Thyroid gland (tissue), 4 donors: ENCODE data around the gene NPRL2. TPM values are rescaled to one million over a fixed set of nuclear protein-coding genes. Genes with fewer than 3 reads are reported as not detected.
A peak's percentile ranks its signal among the peaks of the same experiment; 100 is the strongest.

Experiments used
- DNase-seq, 2 donors: peaks; one replicate each; pipeline ENCODE4 v3.0.0-alpha.2; 2019
- H3K27ac ChIP-seq, 3 donors: fragments of 200-600 bp; sonication (generic); 1 replicate in 2 of 3; 2 replicates in 1 of 3; pipeline ENCODE4 v1.5.1; 2016 to 2019; ENCODE audit warnings: mild to moderate bottlenecking in 1 of 3, moderate library complexity in 1 of 3
- H3K27me3 ChIP-seq: fragments of 200-600 bp; sonication (generic); one replicate; pipeline ENCODE4 v1.5.1; 2019
- H3K36me3 ChIP-seq, 2 donors: fragments of 200-600 bp; sonication (generic); one replicate each; pipeline ENCODE4 v1.5.1; 2016 to 2019
- H3K4me1 ChIP-seq, 2 donors: fragments of 200-600 bp; sonication (generic); one replicate each; pipeline ENCODE4 v1.5.1; 2017 to 2019
- H3K4me3 ChIP-seq, 3 donors: fragments of 200-600 bp; sonication (generic); replicated peaks in 1 of 3; 1 replicate in 2 of 3; 2 replicates in 1 of 3; pipeline ENCODE4 v1.5.1; 2016; ENCODE audit warnings: mild to moderate bottlenecking in 1 of 3
- H3K9me3 ChIP-seq: fragments of 200-600 bp; sonication (generic); one replicate; pipeline ENCODE4 v1.5.1; 2017
- POLR2A ChIP-seq, 2 donors: fragments of 450-650 bp; IDR thresholded peaks; one replicate each; pipeline ENCODE4 v1.6.1; 2017; ENCODE audit warnings: antibody characterized with exemption in 2 of 2, mild to moderate bottlenecking in 2 of 2, moderate library complexity in 1 of 2
- WGBS, 2 donors: methylation state at CpG; one replicate each; pipeline ENCODE4 v1.1.5; 2017; 5-methylcytosine and 5-hydroxymethylcytosine counted together
- intact Hi-C: fragments of 100-400 bp; cut with DNase I; formaldehyde crosslinking; loops from one replicate; pipeline ENCODE4 v1.15.1; 2023
- total RNA-seq, 4 donors: library from RNA; depleted of rRNA; stranded (reverse); fragments of >200 nt; gene quantifications; one replicate each; pipeline ENCODE4 v1.2.3, GENCODE V29; 2016
- TF ChIP-seq, protein P1 (sequence below), 6 experiments: fragments of 200-600 bp in 3 of 6; fragments of 450-650 bp in 3 of 6; sonication (generic) in 3 of 6; IDR thresholded peaks; one replicate each; pipeline ENCODE4 v1.5.1; 2016 to 2019; ENCODE audit warnings: antibody characterized with exemption in 6 of 6, mild to moderate bottlenecking in 2 of 6, inconsistent platforms in 1 of 6, moderate library complexity in 1 of 6

The NPRL2 gene
- total RNA-seq, 4 donors from 2014 or later: 13.4 to 30.6 (median 24.7) TPM

DNA sequence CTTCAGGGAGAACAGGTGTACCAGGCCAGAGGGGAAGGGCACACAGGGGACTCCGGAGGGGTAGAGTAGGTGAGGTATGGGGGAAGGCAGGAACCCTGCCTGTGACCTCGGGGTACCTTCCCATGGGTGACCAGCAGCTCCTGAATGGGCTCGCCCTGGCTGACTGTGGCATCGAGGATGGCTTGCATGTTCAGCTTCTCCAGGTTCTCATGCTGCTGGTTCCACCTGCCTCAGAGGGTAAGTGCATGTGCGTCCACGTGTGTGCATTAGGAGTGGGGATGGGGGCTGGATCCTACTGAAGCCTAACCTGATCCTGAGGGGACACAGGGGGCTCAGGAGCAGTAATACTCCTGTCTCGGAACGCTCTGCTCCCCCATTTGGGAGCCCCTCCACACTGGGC lies 5.6 kb downstream of the NPRL2 start:
- H3K27ac ChIP-seq: no peak overlapping the region
- no peaks in the 10 kb centered on the region for H3K27me3 ChIP-seq
- H3K36me3 ChIP-seq: no peaks in the 10 kb centered on the region
- intact Hi-C loops: no loop called here
- WGBS, 2 donors: 67 to 68% methylated on average over 4 to 8 of the region's 8 CpGs
- TF ChIP-seq POLR2A (IDR thresholded peaks at IDR 0.05): no peak
- TF ChIP-seq, protein P1, sequence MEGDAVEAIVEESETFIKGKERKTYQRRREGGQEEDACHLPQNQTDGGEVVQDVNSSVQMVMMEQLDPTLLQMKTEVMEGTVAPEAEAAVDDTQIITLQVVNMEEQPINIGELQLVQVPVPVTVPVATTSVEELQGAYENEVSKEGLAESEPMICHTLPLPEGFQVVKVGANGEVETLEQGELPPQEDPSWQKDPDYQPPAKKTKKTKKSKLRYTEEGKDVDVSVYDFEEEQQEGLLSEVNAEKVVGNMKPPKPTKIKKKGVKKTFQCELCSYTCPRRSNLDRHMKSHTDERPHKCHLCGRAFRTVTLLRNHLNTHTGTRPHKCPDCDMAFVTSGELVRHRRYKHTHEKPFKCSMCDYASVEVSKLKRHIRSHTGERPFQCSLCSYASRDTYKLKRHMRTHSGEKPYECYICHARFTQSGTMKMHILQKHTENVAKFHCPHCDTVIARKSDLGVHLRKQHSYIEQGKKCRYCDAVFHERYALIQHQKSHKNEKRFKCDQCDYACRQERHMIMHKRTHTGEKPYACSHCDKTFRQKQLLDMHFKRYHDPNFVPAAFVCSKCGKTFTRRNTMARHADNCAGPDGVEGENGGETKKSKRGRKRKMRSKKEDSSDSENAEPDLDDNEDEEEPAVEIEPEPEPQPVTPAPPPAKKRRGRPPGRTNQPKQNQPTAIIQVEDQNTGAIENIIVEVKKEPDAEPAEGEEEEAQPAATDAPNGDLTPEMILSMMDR (IDR thresholded peaks at IDR 0.05): no peak
- H3K9me3 ChIP-seq: no peaks in the 10 kb centered on the region
- H3K4me3 ChIP-seq: peak overlapping the region in 1 of 3 donors; percentile 21
- H3K4me1 ChIP-seq: peaks cover 17 to 30% of the 10 kb centered on the region in 2 donors
- DNase-seq: no peak

DNA sequence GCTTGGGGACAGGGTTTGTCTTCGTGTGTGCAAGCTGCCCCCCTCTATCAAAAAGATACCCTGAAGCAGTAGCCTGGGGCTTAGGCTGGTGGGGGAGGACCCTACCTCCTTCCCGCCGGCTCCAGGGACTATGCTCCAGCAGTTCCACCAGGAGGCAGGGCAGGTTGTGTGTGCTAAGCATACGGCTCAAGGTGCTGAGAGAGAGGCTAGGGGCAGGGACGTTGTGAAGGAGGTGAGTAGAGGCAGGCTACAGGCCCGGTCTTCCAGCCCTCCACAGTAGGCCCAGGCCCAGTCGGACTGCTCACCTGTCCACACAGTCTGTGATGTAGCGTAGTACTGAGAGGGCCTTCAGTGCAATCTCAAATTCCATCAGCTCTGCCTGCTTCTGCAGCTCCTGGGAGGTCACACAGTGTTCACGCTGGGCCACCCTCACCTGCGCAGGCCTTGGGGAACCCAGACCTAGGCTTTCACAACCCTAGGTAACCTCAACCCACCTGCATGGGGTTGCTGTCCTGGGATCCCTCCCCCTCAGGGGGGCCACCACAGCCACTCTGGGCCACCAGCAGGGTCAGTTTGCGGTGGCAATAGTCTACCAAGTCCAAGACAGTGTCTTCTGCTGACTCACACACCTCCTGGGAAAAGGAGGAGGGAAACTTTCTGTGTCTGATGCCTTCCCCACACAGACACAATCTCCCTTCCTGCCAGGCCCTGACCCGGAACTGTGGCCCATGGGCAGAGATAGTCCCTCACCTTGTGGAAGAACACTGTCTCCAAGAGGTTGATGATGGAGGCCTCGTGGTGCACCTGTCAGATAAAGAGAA lies 7.6 kb downstream of the NPRL2 start:
- Histone ChIP-seq H3K4me3 (no peak overlapping the region), H3K9me3 (no peaks in the 10 kb centered on the region), H3K27me3 (no peaks in the 10 kb centered on the region), H3K4me1 (peaks cover 12 to 31% of the 10 kb centered on the region in 2 donors), H3K36me3 (no peaks in the 10 kb centered on the region), H3K27ac (no peak overlapping the region)
- TF ChIP-seq, protein P1 (IDR thresholded peaks at IDR 0.05): no peak
- TF ChIP-seq POLR2A (IDR thresholded peaks at IDR 0.05): no peak
- DNase-seq: no peak
- intact Hi-C loops: no loop called here
- 71 to 94% methylated on average over 9 of the region's 13 CpGs for WGBS, 2 donors

DNA sequence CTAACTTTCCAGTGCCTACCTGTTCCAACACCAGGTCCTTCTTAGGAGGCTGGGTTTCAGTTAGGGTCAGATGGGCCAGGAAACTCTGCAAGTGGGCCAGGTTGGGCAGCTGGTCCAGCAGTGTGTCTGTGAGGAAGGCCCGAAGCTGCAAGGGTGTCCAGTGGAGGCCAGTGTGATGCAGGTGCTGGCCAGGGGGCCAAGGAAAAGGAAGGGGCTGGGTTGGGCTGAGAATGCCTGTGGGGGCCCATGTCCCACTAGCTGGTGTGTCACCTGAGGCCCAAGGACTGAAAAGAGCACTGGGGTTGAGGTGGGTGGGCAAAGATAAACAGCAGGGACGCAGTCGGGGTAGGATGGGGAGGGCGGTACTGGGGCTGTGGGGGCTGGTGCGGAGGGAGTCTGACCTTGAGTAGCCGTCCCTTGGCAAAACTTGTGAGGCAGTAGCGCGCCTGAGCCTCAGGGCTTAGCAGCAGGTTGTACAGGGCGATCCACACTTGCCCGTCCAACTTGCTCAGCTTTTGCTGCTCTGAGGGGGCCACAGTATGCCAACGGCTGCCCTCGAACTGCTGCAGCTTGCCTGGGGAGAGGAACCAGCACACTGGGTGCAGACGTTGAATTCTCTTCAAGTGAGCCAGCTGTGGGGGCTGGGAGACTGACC lies 8.5 kb downstream of the NPRL2 start:
- DNase-seq: no peak
- Histone ChIP-seq H3K36me3 (no peaks in the 10 kb centered on the region), H3K4me3 (no peak overlapping the region), H3K9me3 (no peaks in the 10 kb centered on the region), H3K27me3 (no peaks in the 10 kb centered on the region), H3K4me1 (peaks cover 16 to 35% of the 10 kb centered on the region in 2 donors), H3K27ac (no peak overlapping the region)
- TF ChIP-seq, protein P1 (IDR thresholded peaks at IDR 0.05): no peak
- no peak for TF ChIP-seq POLR2A (IDR thresholded peaks at IDR 0.05)
- WGBS, 2 donors: 89 to 94% methylated on average over 13 of the region's 13 CpGs
- intact Hi-C loops: no loop called here

DNA sequence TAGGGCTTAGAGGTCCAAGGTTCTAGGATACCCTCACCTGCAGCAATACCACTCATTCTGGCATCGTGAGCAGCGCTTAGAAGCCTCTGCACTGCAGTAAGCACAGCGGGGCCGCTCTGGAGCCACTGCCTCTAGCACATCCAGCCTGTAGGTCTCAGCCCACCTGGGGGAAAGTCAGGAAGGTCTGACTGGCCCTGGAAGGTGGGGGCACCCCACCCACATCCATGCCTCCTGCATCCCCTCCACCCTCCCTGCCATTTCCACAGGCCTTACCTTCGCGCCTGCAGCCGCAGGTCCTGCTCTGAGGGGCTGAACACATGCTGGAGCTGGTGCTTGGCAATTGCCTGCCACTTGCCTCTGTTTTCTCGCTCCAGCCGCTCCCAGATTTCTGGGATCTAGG lies 9.0 kb downstream of the NPRL2 start:
- peaks cover 16 to 32% of the 10 kb centered on the region in 2 donors for H3K4me1 ChIP-seq
- 94 to 96% methylated on average over 8 to 9 of the region's 9 CpGs for WGBS, 2 donors
- H3K4me3 ChIP-seq: peak overlapping the region in 1 of 3 donors; percentile 40

More for the DNA sequence above, 9.0 kb downstream of the NPRL2 start:
- no peaks in the 10 kb centered on the region for H3K27me3 ChIP-seq
- H3K27ac ChIP-seq: no peak overlapping the region
- H3K36me3 ChIP-seq: no peaks in the 10 kb centered on the region
- no peak for DNase-seq
- H3K9me3 ChIP-seq: no peaks in the 10 kb centered on the region
- no peak for TF ChIP-seq POLR2A (IDR thresholded peaks at IDR 0.05)
- TF ChIP-seq, protein P1 (IDR thresholded peaks at IDR 0.05): no peak
- intact Hi-C loops: no loop called here
